ENCODE results near the gene LY6G6C. TPM values are rescaled to one million over a fixed set of nuclear protein-coding genes. Genes with fewer than 3 reads are reported as not detected.
A peak's percentile ranks its signal among the peaks of the same experiment; 100 is the strongest.

The LY6G6C gene
- total and polyA plus RNA-seq, 2 of the 13 experiments (the other 11 are each of a cell fraction or from before 2014, with no cell fraction given): 0.15 TPM; not detected in 1

GRCh38 chr6:31736021-31736767 is 14.6 kb upstream of the LY6G6C start, which contains the start of gene CLIC1 (continued):
- TF ChIP-seq ZNF318 (CRISPR knock-in tag; IDR thresholded peaks at IDR 0.05) (0 out of 2 replicates have a peak, but pooled peaks have one; percentile 22), ZNF432 (CRISPR knock-in tag; IDR thresholded peaks at IDR 0.05; ENCODE audit: borderline replicate concordance) (no peak), NR0B2 (CRISPR knock-in tag; IDR thresholded peaks at IDR 0.05) (peak; percentile 25; the same call in 1 of the 2 replicates), SCMH1 (CRISPR knock-in tag; IDR thresholded peaks at IDR 0.05; ENCODE audit: borderline replicate concordance) (no peak)
- TF ChIP-seq, protein P1, sequence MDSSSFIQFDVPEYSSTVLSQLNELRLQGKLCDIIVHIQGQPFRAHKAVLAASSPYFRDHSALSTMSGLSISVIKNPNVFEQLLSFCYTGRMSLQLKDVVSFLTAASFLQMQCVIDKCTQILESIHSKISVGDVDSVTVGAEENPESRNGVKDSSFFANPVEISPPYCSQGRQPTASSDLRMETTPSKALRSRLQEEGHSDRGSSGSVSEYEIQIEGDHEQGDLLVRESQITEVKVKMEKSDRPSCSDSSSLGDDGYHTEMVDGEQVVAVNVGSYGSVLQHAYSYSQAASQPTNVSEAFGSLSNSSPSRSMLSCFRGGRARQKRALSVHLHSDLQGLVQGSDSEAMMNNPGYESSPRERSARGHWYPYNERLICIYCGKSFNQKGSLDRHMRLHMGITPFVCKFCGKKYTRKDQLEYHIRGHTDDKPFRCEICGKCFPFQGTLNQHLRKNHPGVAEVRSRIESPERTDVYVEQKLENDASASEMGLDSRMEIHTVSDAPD (CRISPR knock-in tag; IDR thresholded peaks at IDR 0.05): no peak
- TF ChIP-seq, protein P2, sequence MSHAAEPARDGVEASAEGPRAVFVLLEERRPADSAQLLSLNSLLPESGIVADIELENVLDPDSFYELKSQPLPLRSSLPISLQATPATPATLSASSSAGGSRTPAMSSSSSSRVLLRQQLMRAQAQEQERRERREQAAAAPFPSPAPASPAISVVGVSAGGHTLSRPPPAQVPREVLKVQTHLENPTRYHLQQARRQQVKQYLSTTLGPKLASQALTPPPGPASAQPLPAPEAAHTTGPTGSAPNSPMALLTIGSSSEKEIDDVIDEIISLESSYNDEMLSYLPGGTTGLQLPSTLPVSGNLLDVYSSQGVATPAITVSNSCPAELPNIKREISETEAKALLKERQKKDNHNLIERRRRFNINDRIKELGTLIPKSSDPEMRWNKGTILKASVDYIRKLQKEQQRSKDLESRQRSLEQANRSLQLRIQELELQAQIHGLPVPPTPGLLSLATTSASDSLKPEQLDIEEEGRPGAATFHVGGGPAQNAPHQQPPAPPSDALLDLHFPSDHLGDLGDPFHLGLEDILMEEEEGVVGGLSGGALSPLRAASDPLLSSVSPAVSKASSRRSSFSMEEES (CRISPR knock-in tag; IDR thresholded peaks at IDR 0.05): peak; percentile 55; the same call in 1 of the 2 replicates
- TF ChIP-seq, protein P3, sequence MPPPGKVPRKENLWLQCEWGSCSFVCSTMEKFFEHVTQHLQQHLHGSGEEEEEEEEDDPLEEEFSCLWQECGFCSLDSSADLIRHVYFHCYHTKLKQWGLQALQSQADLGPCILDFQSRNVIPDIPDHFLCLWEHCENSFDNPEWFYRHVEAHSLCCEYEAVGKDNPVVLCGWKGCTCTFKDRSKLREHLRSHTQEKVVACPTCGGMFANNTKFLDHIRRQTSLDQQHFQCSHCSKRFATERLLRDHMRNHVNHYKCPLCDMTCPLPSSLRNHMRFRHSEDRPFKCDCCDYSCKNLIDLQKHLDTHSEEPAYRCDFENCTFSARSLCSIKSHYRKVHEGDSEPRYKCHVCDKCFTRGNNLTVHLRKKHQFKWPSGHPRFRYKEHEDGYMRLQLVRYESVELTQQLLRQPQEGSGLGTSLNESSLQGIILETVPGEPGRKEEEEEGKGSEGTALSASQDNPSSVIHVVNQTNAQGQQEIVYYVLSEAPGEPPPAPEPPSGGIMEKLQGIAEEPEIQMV (CRISPR knock-in tag; IDR thresholded peaks at IDR 0.05; ENCODE audit: low read depth): 0 out of 2 replicates have a peak, but pooled peaks have one; percentile 21

All from HepG2 (cell line).